ENCODE data around the gene SYTL3. TPM values are rescaled to one million over a fixed set of nuclear protein-coding genes. Genes with fewer than 3 reads are reported as not detected.
A peak's percentile ranks its signal among the peaks of the same experiment; 100 is the strongest.
"Not testable (repeated sequence)": the region's sequence is repeated elsewhere in the genome, so short reads cannot be mapped to it uniquely, and the experiment has no call there.

SYTL3 gene
- total RNA-seq, 2 donors from 2014 or later: 1.3 to 1.8 TPM

GRCh38 chr6:158631678-158632537 is 17.9 kb upstream of the SYTL3 start:
- WGBS, 2 donors: 59 to 70% methylated on average over 19 of the region's 19 CpGs
- no peak overlapping the region for H3K4me3 ChIP-seq
- intact Hi-C loops (cut with DNase I): no loop called here

GRCh38 chr6:158632538-158633119 is 17.2 kb upstream of the SYTL3 start:
- intact Hi-C loops (cut with DNase I); DNase-seq; H3K4me3 ChIP-seq; H3K27me3 ChIP-seq; ATAC-seq; H3K9me3 ChIP-seq; H3K36me3 ChIP-seq (replicated peaks in 1 of 2; ENCODE audit: insufficient read depth in 1 of 2, low read depth in 2 of 2): not testable (repeated sequence)
- H3K27ac ChIP-seq: peak overlapping the region in 2 of 4 donors; percentile 22 to 59
- H3K4me1 ChIP-seq: peaks cover 19% of the 10 kb centered on the region
- 67 to 87% methylated on average over 3 of the region's 3 CpGs for WGBS, 2 donors

More at GRCh38 chr6:158631678-158632537, 17.9 kb upstream of the SYTL3 start:
- no peak for TF ChIP-seq CTCF (IDR thresholded peaks at IDR 0.05)
- TF ChIP-seq POLR2A (IDR thresholded peaks at IDR 0.05): no peak
- peaks cover 19% of the 10 kb centered on the region for H3K4me1 ChIP-seq
- DNase-seq (peak in 3 of 4 donors; percentile 44 to 67 (median 53)), ATAC-seq (peak; percentile 60)
- no peaks in the 10 kb centered on the region for H3K27me3 ChIP-seq
- peaks cover 0 to 6% of the 10 kb centered on the region in 2 donors for H3K36me3 ChIP-seq (replicated peaks in 1 of 2; ENCODE audit: insufficient read depth in 1 of 2, low read depth in 2 of 2)
- peak overlapping the region in 2 of 4 donors; percentile 22 to 59 for H3K27ac ChIP-seq
- H3K9me3 ChIP-seq: no peaks in the 10 kb centered on the region

- H3K27me3 ChIP-seq: no peaks in the 10 kb centered on the region
- no peak overlapping the region for H3K4me3 ChIP-seq
- no peaks in the 10 kb centered on the region for H3K9me3 ChIP-seq
- ATAC-seq (no peak), DNase-seq (peak in 1 of 4 donors; percentile 12)
- peaks cover 18% of the 10 kb centered on the region for H3K4me1 ChIP-seq
- no peak for TF ChIP-seq CTCF (IDR thresholded peaks at IDR 0.05)
- TF ChIP-seq POLR2A (IDR thresholded peaks at IDR 0.05): no peak
- intact Hi-C loops (cut with DNase I): no loop called here
- WGBS, 2 donors: 87 to 90% methylated on average over 11 of the region's 11 CpGs
- no peak overlapping the region for H3K27ac ChIP-seq
- H3K36me3 ChIP-seq (replicated peaks in 1 of 2; ENCODE audit: insufficient read depth in 1 of 2, low read depth in 2 of 2): peaks cover 0 to 6% of the 10 kb centered on the region in 2 donors
Observed at GRCh38 chr6:158633127-158633526, 16.7 kb upstream of the SYTL3 start.

GRCh38 chr6:158634695-158635426 is 15.0 kb upstream of the SYTL3 start:
- DNase-seq (no peak), ATAC-seq (no peak)
- H3K27ac ChIP-seq: no peak overlapping the region
- no peaks in the 10 kb centered on the region for H3K9me3 ChIP-seq
- H3K4me1 ChIP-seq: peaks cover 8% of the 10 kb centered on the region
- H3K27me3 ChIP-seq: no peaks in the 10 kb centered on the region
- peaks cover 0 to 5% of the 10 kb centered on the region in 2 donors for H3K36me3 ChIP-seq (replicated peaks in 1 of 2; ENCODE audit: insufficient read depth in 1 of 2, low read depth in 2 of 2)
- WGBS, 2 donors: 66 to 76% methylated on average over 6 of the region's 6 CpGs
- intact Hi-C loops (cut with DNase I): no loop called here
- no peak for TF ChIP-seq POLR2A (IDR thresholded peaks at IDR 0.05)
- TF ChIP-seq CTCF (IDR thresholded peaks at IDR 0.05): no peak
- H3K4me3 ChIP-seq: no peak overlapping the region

Measured in body of pancreas (tissue), 4 donors.